ENCODE results near the gene CDH13. TPM values are rescaled to one million over a fixed set of nuclear protein-coding genes. Genes with fewer than 3 reads are reported as not detected.

Gene CDH13
- total RNA-seq, 4 donors from 2014 or later = 12.5 to 35.9 (median 22.1) TPM

DNA sequence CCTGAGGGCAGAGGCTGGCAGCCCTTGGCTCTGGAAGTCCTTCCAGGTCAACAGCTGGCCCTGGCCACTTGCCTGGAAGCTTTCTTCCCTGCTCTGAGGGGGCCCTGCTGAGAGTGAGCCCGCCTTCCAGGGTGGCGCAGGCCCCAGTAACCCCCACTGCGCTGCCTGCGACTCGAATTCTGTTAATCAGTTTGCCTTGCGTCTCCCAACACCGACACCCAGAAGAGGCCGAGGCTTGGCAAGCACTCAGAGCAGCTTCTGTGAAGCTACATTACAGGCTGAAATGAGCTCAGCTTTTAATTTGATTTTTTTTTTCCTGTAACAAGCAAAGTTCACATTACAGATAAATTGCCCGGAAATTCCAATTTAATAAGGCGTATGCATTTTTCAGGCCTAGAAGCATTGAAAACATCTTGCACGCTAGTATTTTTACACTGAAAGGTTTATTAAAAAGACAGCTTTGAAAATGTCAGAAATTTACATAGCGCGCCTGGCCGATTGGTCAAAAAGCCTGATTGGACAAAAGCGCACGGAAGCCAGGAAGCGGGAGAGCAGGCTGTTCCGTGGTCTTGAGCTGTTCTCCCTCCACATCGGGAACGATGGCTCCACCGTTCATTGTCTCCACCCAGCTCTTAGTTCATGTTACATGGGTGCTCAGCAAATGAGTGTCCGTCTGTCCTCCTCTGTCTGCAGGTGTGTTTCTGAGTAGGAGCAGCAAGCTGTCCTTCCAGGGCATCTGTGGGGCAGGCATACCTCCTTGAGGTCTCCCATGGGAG lies 1115.5 kb downstream of the CDH13 start:
- DNase-seq (ENCODE audit: low spot score) = no peak
- TF ChIP-seq, protein P1, sequence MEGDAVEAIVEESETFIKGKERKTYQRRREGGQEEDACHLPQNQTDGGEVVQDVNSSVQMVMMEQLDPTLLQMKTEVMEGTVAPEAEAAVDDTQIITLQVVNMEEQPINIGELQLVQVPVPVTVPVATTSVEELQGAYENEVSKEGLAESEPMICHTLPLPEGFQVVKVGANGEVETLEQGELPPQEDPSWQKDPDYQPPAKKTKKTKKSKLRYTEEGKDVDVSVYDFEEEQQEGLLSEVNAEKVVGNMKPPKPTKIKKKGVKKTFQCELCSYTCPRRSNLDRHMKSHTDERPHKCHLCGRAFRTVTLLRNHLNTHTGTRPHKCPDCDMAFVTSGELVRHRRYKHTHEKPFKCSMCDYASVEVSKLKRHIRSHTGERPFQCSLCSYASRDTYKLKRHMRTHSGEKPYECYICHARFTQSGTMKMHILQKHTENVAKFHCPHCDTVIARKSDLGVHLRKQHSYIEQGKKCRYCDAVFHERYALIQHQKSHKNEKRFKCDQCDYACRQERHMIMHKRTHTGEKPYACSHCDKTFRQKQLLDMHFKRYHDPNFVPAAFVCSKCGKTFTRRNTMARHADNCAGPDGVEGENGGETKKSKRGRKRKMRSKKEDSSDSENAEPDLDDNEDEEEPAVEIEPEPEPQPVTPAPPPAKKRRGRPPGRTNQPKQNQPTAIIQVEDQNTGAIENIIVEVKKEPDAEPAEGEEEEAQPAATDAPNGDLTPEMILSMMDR (IDR thresholded peaks at IDR 0.05) = no peak
- no peak for ATAC-seq (ENCODE audit: low FRiP score)

DNA sequence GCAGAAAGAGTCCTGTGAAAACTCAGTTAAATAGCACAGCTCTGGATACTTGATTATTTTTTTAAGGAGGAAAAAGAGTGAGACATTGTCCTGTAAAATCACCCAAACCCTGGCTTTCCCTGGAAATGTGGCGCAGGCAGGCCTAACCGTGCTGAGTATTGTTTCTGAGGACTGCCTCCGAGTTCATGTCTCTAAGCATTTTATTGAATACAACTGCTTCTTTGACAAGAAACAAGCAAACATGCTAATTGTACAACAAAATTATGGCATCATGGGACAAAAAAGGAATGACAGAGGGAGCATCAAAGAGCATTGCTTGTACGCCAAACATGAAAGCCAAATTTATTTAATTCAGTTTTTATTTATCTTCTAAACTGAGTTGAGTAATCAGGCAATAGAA lies 1116.5 kb downstream of the CDH13 start:
- no peak for ATAC-seq (ENCODE audit: low FRiP score)
- TF ChIP-seq, protein P1 (IDR thresholded peaks at IDR 0.05) = no peak

DNA sequence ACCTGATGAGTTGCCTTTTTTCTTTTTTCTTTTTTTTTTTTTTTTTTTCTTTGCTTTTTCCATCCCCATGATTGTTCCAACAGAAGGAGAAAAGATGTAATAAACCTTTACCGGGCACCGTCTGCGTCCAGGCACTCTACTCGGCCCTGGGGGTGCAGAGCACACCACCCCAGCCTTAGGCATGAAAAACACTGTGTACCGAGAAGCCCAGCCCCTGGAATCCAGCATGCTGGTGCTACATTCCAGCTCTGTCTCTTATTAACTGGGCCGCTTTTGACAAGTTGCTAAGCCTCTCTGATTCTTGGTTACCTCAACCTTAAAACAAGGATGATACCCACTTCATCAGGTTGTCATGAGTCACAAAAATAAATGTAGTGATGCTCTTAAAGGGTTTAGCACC lies 1117.0 kb downstream of the CDH13 start:
- no peak for ATAC-seq (ENCODE audit: low FRiP score)
- TF ChIP-seq, protein P1 (IDR thresholded peaks at IDR 0.05) = no peak

More for the DNA sequence above, 1116.5 kb downstream of the CDH13 start:
- DNase-seq (ENCODE audit: low spot score) = no peak

GRCh38 chr16:83744441-83744981 lies 1117.7 kb downstream of the CDH13 start:
- no peak for DNase-seq (ENCODE audit: low spot score)
- ATAC-seq (ENCODE audit: low FRiP score) = peak; percentile 77
- TF ChIP-seq, protein P1 (IDR thresholded peaks at IDR 0.05) = no peak

More for the DNA sequence above, 1117.0 kb downstream of the CDH13 start:
- no peak for DNase-seq (ENCODE audit: low spot score)

- ATAC-seq (ENCODE audit: low FRiP score) (no peak), DNase-seq (ENCODE audit: low spot score) (no peak)
- TF ChIP-seq, protein P1 (IDR thresholded peaks at IDR 0.05) = no peak
Measured at GRCh38 chr16:83746611-83747010, 1119.8 kb downstream of the CDH13 start.

DNA sequence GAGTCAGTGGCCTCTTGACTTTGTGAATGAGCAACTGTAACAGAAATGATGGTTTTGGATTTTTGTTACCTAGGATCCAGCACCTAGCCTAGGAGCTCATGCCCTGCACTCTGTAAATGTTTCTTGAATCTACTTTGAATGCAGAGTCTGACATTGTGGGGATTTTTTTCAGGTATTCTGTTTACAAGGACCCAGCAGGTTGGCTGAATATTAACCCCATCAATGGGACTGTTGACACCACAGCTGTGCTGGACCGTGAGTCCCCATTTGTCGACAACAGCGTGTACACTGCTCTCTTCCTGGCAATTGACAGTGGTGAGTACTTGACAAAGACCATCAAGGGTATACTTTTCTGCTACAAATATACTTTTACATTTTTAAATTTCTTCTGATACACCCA lies 1121.2 kb downstream of the CDH13 start:
- no peak for DNase-seq (ENCODE audit: low spot score)
- TF ChIP-seq, protein P1 (IDR thresholded peaks at IDR 0.05) = no peak

DNA sequence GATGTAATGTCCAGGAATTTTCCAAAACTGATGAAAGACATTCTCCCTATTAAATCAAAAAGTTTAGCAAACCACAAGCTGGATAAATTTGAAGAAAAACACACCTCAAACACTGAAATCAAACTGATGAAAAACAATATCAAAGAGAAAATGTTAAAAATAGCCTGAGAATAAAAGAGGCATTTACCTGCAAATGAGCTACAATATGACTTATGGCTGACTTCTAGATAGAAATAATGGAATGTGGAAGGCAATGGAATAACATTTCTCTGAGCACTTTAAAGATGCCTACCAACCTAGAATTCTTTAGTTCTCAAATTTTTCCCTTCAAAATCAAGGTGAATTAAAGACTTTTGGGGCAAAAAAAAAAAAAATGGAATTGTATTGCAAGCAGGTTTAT lies 1128.6 kb downstream of the CDH13 start:
- TF ChIP-seq, protein P1 (IDR thresholded peaks at IDR 0.05) = no peak
- DNase-seq (ENCODE audit: low spot score) (no peak), ATAC-seq (ENCODE audit: low FRiP score) (no peak)

More for the DNA sequence above, 1121.2 kb downstream of the CDH13 start:
- no peak for ATAC-seq (ENCODE audit: low FRiP score)
